T-helper 2 cell treated with Interferon-gamma antibody and Interleukin-4, amounts not matched to agents 100 ng/mL and 5 ng/mL, for 36 hours (primary cell): Measurements from ENCODE around the gene SUZ12. TPM values are rescaled to one million over a fixed set of nuclear protein-coding genes. Genes with fewer than 3 reads are reported as not detected.
"Not testable (repeated sequence)": the region's sequence is repeated elsewhere in the genome, so short reads cannot be mapped to it uniquely, and the experiment has no call there.

Experiments
- intact Hi-C: fragments of 100-400 bp; cut with micrococcal nuclease; formaldehyde crosslinking; loops from one replicate; pipeline ENCODE4 v1.15.1; 2023
- total RNA-seq: library from RNA; stranded (reverse); gene quantifications from 2 replicates; pipeline ENCODE4 v1.2.3, GENCODE V29; 2022

Gene SUZ12
- total RNA-seq, 1 donor from 2014 or later: 65.9 TPM

- intact Hi-C loops: not testable (repeated sequence)
These were observed 97.0 kb downstream of the SUZ12 start for GRCh38 chr17:32033812-32034211.

- intact Hi-C loops: not testable (repeated sequence)
These were observed 103.4 kb downstream of the SUZ12 start for GRCh38 chr17:32040246-32040645.

GRCh38 chr17:32041306-32041875 lies 104.6 kb downstream of the SUZ12 start:
- intact Hi-C loops: not testable (repeated sequence)

- intact Hi-C loops: not testable (repeated sequence)
These were observed 105.5 kb downstream of the SUZ12 start for GRCh38 chr17:32042266-32042665.

GRCh38 chr17:32045611-32046010 lies 108.8 kb downstream of the SUZ12 start:
- intact Hi-C loops: not testable (repeated sequence)

GRCh38 chr17:32047663-32048062 lies 110.9 kb downstream of the SUZ12 start:
- intact Hi-C loops: not testable (repeated sequence)

Other genes with a start within 250 kb of the SUZ12 start
- gene COPRS, start 77.8 kb upstream of the SUZ12 start, total RNA-seq: 21.8 and 21.9 TPM in 2 replicates
- gene UTP6, start 35.3 kb upstream of the SUZ12 start, total RNA-seq: 83.2 and 85.0 TPM in 2 replicates
- 30.2 and 31.1 TPM in 2 replicates for gene LRRC37B, start 70.4 kb downstream of the SUZ12 start, total RNA-seq
- gene RHOT1, start 205.5 kb downstream of the SUZ12 start, total RNA-seq: 24.9 and 26.1 TPM in 2 replicates